Stimulated activated CD8-positive, alpha-beta memory T cell treated with anti-CD3 and anti-CD28 coated beads, Interleukin-15, amount 100 ng/mL, for 4 hours (primary cell): ENCODE results near the gene SASH1.

Experiments used
- DNase-seq, 2 donors: peaks; one replicate each; pipeline ENCODE4 v3.0.0-alpha.2; 2020; ENCODE audit warnings: low read depth in 2 of 2

The SASH1 gene

GRCh38 chr6:148495029-148495428 is 152.4 kb downstream of the SASH1 start:
- DNase-seq = no peak

GRCh38 chr6:148497257-148497656 is 154.6 kb downstream of the SASH1 start:
- DNase-seq = no peak

GRCh38 chr6:148497717-148498116 is 155.1 kb downstream of the SASH1 start:
- no peak for DNase-seq

- DNase-seq = no peak
These were observed 157.8 kb downstream of the SASH1 start for GRCh38 chr6:148500402-148500801.

GRCh38 chr6:148501178-148501590 is 158.5 kb downstream of the SASH1 start:
- no peak for DNase-seq

GRCh38 chr6:148502083-148502772 is 159.6 kb downstream of the SASH1 start:
- no peak for DNase-seq

- no peak for DNase-seq
These were observed 160.1 kb downstream of the SASH1 start for GRCh38 chr6:148502773-148503135.

- DNase-seq = no peak
These were observed 161.1 kb downstream of the SASH1 start for GRCh38 chr6:148503703-148504102.

- DNase-seq = no peak
These were observed 165.1 kb downstream of the SASH1 start for GRCh38 chr6:148507774-148508173.

GRCh38 chr6:148508401-148509041 is 165.9 kb downstream of the SASH1 start:
- DNase-seq = no peak

GRCh38 chr6:148509119-148509799 is 166.6 kb downstream of the SASH1 start:
- DNase-seq = no peak

GRCh38 chr6:148509800-148510581 is 167.4 kb downstream of the SASH1 start:
- DNase-seq = no peak

- DNase-seq = no peak
These were observed 170.8 kb downstream of the SASH1 start for GRCh38 chr6:148513145-148514071.

- DNase-seq = no peak
These were observed 171.6 kb downstream of the SASH1 start for GRCh38 chr6:148514091-148514845.

- DNase-seq = no peak
These were observed 173.6 kb downstream of the SASH1 start for GRCh38 chr6:148516217-148516616.

- no peak for DNase-seq
These were observed 174.0 kb downstream of the SASH1 start for GRCh38 chr6:148516617-148517016.

- DNase-seq = no peak
These were observed 174.8 kb downstream of the SASH1 start for GRCh38 chr6:148517470-148517869.

GRCh38 chr6:148518511-148519156 is 176.0 kb downstream of the SASH1 start:
- no peak for DNase-seq

GRCh38 chr6:148520109-148520841 is 177.6 kb downstream of the SASH1 start:
- DNase-seq = no peak
